Peyer's patch (tissue), 4 donors: ENCODE results near the gene CCDC71L.

Experiments used
- POLR2A ChIP-seq, 2 donors: fragments of 450-650 bp; IDR thresholded peaks; one replicate each; pipeline ENCODE4 v1.5.1; 2017; ENCODE audit warnings: antibody characterized with exemption in 2 of 2, mild to moderate bottlenecking in 2 of 2, moderate library complexity in 2 of 2
- TF ChIP-seq, protein P1 (sequence below), 6 experiments: fragments of 450-650 bp in 4 of 6; fragments of 200-600 bp in 2 of 6; sonication (generic) in 1 of 6; IDR thresholded peaks; one replicate each; pipeline ENCODE4 v1.5.1; 2017 to 2019; ENCODE audit warnings: antibody characterized with exemption in 6 of 6, mild to moderate bottlenecking in 3 of 6, moderate library complexity in 1 of 6

DNA sequence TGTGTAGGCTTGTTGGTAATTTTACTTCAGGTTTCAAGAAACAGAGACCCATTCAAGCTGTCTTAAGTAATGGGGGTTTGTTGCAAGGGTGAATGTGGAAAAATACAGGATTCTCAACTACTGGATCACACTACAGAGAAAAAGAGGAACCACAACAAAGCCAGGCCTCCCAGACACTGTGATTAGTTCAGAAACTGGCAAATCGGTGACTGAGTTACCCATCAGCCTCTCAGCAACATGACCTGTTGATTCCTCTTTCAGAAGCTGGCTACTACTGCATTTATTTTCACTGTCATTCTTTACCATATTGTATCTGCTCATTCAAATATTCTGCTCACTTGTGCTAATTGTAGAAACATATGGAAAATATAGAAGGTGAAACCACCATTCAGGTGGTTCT lies 16.0 kb downstream of the CCDC71L start:
- TF ChIP-seq, protein P1, sequence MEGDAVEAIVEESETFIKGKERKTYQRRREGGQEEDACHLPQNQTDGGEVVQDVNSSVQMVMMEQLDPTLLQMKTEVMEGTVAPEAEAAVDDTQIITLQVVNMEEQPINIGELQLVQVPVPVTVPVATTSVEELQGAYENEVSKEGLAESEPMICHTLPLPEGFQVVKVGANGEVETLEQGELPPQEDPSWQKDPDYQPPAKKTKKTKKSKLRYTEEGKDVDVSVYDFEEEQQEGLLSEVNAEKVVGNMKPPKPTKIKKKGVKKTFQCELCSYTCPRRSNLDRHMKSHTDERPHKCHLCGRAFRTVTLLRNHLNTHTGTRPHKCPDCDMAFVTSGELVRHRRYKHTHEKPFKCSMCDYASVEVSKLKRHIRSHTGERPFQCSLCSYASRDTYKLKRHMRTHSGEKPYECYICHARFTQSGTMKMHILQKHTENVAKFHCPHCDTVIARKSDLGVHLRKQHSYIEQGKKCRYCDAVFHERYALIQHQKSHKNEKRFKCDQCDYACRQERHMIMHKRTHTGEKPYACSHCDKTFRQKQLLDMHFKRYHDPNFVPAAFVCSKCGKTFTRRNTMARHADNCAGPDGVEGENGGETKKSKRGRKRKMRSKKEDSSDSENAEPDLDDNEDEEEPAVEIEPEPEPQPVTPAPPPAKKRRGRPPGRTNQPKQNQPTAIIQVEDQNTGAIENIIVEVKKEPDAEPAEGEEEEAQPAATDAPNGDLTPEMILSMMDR (IDR thresholded peaks at IDR 0.05) = no peak
- no peak for TF ChIP-seq POLR2A (IDR thresholded peaks at IDR 0.05)
